ENCODE results near the gene ATP13A4.

Gene ATP13A4

GRCh38 chr3:193490580-193490979 lies 64.1 kb downstream of the ATP13A4 start:
- no peak for TF ChIP-seq CTCF (IDR thresholded peaks at IDR 0.05; ENCODE audit: low read depth, low read length)
- TF ChIP-seq EZH2phosphoT487 (IDR thresholded peaks at IDR 0.05; ENCODE audit: low read depth), result no peak
- no peaks in the 10 kb centered on the region for H3K4me1 ChIP-seq (ENCODE audit: low read length)
- no peaks in the 10 kb centered on the region for H3K27me3 ChIP-seq (ENCODE audit: low read depth, low read length)
- no peaks in the 10 kb centered on the region for H4K20me1 ChIP-seq (ENCODE audit: insufficient read depth, low read length)
- no peak overlapping the region for H3K4me3 ChIP-seq (ENCODE audit: low read length)
- H3K9ac ChIP-seq (ENCODE audit: low read length), result no peak overlapping the region
- no peak overlapping the region for H3K27ac ChIP-seq (ENCODE audit: low read length)
- no peak overlapping the region for H2AFZ ChIP-seq (ENCODE audit: low read depth, low read length)
- H3K9me3 ChIP-seq (ENCODE audit: insufficient read depth, low read length), result no peaks in the 10 kb centered on the region
- no peaks in the 10 kb centered on the region for H3K79me2 ChIP-seq (ENCODE audit: low read length)
- no peak overlapping the region for H3K4me2 ChIP-seq (ENCODE audit: low read length)
- no peaks in the 10 kb centered on the region for H3K36me3 ChIP-seq (replicated peaks; ENCODE audit: low read depth, low read length)

GRCh38 chr3:193489949-193490348 lies 64.7 kb downstream of the ATP13A4 start:
- no peak overlapping the region for H3K4me2 ChIP-seq (ENCODE audit: low read length)
- H3K79me2 ChIP-seq (ENCODE audit: low read length), result no peaks in the 10 kb centered on the region
- H3K27me3 ChIP-seq (ENCODE audit: low read depth, low read length), result no peaks in the 10 kb centered on the region
- H3K9me3 ChIP-seq (ENCODE audit: insufficient read depth, low read length), result no peaks in the 10 kb centered on the region
- no peaks in the 10 kb centered on the region for H3K4me1 ChIP-seq (ENCODE audit: low read length)
- H3K9ac ChIP-seq (ENCODE audit: low read length), result no peak overlapping the region
- TF ChIP-seq CTCF (IDR thresholded peaks at IDR 0.05; ENCODE audit: low read depth, low read length) (no peak), EZH2phosphoT487 (IDR thresholded peaks at IDR 0.05; ENCODE audit: low read depth) (no peak)
- no peak overlapping the region for H2AFZ ChIP-seq (ENCODE audit: low read depth, low read length)
- H3K36me3 ChIP-seq (replicated peaks; ENCODE audit: low read depth, low read length), result no peaks in the 10 kb centered on the region
- H4K20me1 ChIP-seq (ENCODE audit: insufficient read depth, low read length), result no peaks in the 10 kb centered on the region
- no peak overlapping the region for H3K4me3 ChIP-seq (ENCODE audit: low read length)
- H3K27ac ChIP-seq (ENCODE audit: low read length), result no peak overlapping the region

- H3K9me3 ChIP-seq (ENCODE audit: insufficient read depth, low read length), result no peaks in the 10 kb centered on the region
- no peaks in the 10 kb centered on the region for H3K27me3 ChIP-seq (ENCODE audit: low read depth, low read length)
- H3K27ac ChIP-seq (ENCODE audit: low read length), result no peak overlapping the region
- no peak for TF ChIP-seq CTCF (IDR thresholded peaks at IDR 0.05; ENCODE audit: low read depth, low read length)
- no peak for TF ChIP-seq EZH2phosphoT487 (IDR thresholded peaks at IDR 0.05; ENCODE audit: low read depth)
- no peaks in the 10 kb centered on the region for H3K4me1 ChIP-seq (ENCODE audit: low read length)
- no peaks in the 10 kb centered on the region for H3K79me2 ChIP-seq (ENCODE audit: low read length)
- no peaks in the 10 kb centered on the region for H4K20me1 ChIP-seq (ENCODE audit: insufficient read depth, low read length)
- H2AFZ ChIP-seq (ENCODE audit: low read depth, low read length), result no peak overlapping the region
- H3K9ac ChIP-seq (ENCODE audit: low read length), result no peak overlapping the region
- no peak overlapping the region for H3K4me3 ChIP-seq (ENCODE audit: low read length)
- H3K36me3 ChIP-seq (replicated peaks; ENCODE audit: low read depth, low read length), result no peaks in the 10 kb centered on the region
- no peak overlapping the region for H3K4me2 ChIP-seq (ENCODE audit: low read length)
Observed at GRCh38 chr3:193488741-193489140, 66.0 kb downstream of the ATP13A4 start.

GRCh38 chr3:193483988-193484539 lies 70.6 kb downstream of the ATP13A4 start:
- H3K27me3 ChIP-seq (ENCODE audit: low read depth, low read length), result no peaks in the 10 kb centered on the region
- no peak for TF ChIP-seq CTCF (IDR thresholded peaks at IDR 0.05; ENCODE audit: low read depth, low read length)
- TF ChIP-seq EZH2phosphoT487 (IDR thresholded peaks at IDR 0.05; ENCODE audit: low read depth), result no peak
- no peaks in the 10 kb centered on the region for H3K79me2 ChIP-seq (ENCODE audit: low read length)
- H3K27ac ChIP-seq (ENCODE audit: low read length), result no peak overlapping the region
- no peak overlapping the region for H3K4me2 ChIP-seq (ENCODE audit: low read length)
- H3K4me3 ChIP-seq (ENCODE audit: low read length), result no peak overlapping the region
- no peaks in the 10 kb centered on the region for H3K9me3 ChIP-seq (ENCODE audit: insufficient read depth, low read length)
- H4K20me1 ChIP-seq (ENCODE audit: insufficient read depth, low read length), result no peaks in the 10 kb centered on the region
- H2AFZ ChIP-seq (ENCODE audit: low read depth, low read length), result no peak overlapping the region
- no peaks in the 10 kb centered on the region for H3K36me3 ChIP-seq (replicated peaks; ENCODE audit: low read depth, low read length)
- no peak overlapping the region for H3K9ac ChIP-seq (ENCODE audit: low read length)
- H3K4me1 ChIP-seq (ENCODE audit: low read length), result no peaks in the 10 kb centered on the region

Data from OCI-LY3 (cell line).